Measurements from ENCODE around the gene OPCML. TPM values are rescaled to one million over a fixed set of nuclear protein-coding genes. Genes with fewer than 3 reads are reported as not detected.

The OPCML gene
- total and polyA plus RNA-seq, 2 experiments from 2014 or later = 1.2 to 4.4 TPM

DNA sequence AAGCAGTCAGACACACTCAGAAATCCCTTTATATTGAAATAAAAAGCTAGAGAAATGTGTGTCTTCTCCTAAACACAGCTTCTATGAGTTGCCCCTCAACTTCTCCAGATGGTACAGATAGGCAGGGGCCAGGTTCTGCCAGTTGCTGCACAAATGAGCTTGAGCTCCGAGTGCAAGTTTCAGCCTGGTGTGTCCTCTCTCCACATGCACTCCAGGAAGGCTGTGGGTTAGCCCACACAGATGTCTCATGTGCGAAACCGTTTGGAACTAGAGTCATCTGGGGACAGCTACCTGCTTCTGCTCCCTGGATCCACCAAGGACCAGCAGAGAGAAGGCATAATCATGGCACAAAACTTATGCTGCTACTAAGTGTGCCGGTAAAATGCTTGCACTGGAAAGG is 812.6 kb downstream of the OPCML start (continued):
- TF ChIP-seq, protein P1, sequence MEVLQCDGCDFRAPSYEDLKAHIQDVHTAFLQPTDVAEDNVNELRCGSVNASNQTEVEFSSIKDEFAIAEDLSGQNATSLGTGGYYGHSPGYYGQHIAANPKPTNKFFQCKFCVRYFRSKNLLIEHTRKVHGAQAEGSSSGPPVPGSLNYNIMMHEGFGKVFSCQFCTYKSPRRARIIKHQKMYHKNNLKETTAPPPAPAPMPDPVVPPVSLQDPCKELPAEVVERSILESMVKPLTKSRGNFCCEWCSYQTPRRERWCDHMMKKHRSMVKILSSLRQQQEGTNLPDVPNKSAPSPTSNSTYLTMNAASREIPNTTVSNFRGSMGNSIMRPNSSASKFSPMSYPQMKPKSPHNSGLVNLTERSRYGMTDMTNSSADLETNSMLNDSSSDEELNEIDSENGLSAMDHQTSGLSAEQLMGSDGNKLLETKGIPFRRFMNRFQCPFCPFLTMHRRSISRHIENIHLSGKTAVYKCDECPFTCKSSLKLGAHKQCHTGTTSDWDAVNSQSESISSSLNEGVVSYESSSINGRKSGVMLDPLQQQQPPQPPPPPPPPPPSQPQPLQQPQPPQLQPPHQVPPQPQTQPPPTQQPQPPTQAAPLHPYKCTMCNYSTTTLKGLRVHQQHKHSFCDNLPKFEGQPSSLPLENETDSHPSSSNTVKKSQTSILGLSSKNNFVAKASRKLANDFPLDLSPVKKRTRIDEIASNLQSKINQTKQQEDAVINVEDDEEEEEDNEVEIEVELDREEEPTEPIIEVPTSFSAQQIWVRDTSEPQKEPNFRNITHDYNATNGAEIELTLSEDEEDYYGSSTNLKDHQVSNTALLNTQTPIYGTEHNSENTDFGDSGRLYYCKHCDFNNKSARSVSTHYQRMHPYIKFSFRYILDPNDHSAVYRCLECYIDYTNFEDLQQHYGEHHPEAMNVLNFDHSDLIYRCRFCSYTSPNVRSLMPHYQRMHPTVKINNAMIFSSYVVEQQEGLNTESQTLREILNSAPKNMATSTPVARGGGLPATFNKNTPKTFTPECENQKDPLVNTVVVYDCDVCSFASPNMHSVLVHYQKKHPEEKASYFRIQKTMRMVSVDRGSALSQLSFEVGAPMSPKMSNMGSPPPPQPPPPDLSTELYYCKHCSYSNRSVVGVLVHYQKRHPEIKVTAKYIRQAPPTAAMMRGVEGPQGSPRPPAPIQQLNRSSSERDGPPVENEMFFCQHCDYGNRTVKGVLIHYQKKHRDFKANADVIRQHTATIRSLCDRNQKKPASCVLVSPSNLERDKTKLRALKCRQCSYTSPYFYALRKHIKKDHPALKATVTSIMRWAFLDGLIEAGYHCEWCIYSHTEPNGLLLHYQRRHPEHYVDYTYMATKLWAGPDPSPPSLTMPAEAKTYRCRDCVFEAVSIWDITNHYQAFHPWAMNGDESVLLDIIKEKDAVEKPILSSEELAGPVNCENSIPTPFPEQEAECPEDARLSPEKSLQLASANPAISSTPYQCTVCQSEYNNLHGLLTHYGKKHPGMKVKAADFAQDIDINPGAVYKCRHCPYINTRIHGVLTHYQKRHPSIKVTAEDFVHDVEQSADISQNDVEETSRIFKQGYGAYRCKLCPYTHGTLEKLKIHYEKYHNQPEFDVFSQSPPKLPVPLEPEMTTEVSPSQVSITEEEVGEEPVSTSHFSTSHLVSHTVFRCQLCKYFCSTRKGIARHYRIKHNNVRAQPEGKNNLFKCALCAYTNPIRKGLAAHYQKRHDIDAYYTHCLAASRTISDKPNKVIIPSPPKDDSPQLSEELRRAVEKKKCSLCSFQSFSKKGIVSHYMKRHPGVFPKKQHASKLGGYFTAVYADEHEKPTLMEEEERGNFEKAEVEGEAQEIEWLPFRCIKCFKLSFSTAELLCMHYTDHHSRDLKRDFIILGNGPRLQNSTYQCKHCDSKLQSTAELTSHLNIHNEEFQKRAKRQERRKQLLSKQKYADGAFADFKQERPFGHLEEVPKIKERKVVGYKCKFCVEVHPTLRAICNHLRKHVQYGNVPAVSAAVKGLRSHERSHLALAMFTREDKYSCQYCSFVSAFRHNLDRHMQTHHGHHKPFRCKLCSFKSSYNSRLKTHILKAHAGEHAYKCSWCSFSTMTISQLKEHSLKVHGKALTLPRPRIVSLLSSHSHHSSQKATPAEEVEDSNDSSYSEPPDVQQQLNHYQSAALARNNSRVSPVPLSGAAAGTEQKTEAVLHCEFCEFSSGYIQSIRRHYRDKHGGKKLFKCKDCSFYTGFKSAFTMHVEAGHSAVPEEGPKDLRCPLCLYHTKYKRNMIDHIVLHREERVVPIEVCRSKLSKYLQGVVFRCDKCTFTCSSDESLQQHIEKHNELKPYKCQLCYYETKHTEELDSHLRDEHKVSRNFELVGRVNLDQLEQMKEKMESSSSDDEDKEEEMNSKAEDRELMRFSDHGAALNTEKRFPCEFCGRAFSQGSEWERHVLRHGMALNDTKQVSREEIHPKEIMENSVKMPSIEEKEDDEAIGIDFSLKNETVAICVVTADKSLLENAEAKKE (CRISPR knock-in tag; IDR thresholded peaks at IDR 0.05) = no peak
- TF ChIP-seq, protein P2, sequence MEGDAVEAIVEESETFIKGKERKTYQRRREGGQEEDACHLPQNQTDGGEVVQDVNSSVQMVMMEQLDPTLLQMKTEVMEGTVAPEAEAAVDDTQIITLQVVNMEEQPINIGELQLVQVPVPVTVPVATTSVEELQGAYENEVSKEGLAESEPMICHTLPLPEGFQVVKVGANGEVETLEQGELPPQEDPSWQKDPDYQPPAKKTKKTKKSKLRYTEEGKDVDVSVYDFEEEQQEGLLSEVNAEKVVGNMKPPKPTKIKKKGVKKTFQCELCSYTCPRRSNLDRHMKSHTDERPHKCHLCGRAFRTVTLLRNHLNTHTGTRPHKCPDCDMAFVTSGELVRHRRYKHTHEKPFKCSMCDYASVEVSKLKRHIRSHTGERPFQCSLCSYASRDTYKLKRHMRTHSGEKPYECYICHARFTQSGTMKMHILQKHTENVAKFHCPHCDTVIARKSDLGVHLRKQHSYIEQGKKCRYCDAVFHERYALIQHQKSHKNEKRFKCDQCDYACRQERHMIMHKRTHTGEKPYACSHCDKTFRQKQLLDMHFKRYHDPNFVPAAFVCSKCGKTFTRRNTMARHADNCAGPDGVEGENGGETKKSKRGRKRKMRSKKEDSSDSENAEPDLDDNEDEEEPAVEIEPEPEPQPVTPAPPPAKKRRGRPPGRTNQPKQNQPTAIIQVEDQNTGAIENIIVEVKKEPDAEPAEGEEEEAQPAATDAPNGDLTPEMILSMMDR (conservative IDR thresholded peaks at IDR 0.05; ENCODE audit: low read depth in 2 of 2) = no peak
- TF ChIP-seq CREB1 (CRISPR knock-in tag; IDR thresholded peaks at IDR 0.05; ENCODE audit: low read depth) (no peak), JUNB (IDR thresholded peaks at IDR 0.05; ENCODE audit: unreplicated experiment) (no peak), POLR2AphosphoS5 (IDR thresholded peaks at IDR 0.05; ENCODE audit: low read depth) (no peak), EZH2phosphoT487 (IDR thresholded peaks at IDR 0.05; ENCODE audit: unreplicated experiment) (no peak), ZNF331 (CRISPR knock-in tag; IDR thresholded peaks at IDR 0.05; ENCODE audit: low read depth) (no peak), ZNF114 (CRISPR knock-in tag; IDR thresholded peaks at IDR 0.05) (no peak), NANOG (IDR thresholded peaks at IDR 0.05; ENCODE audit: borderline replicate concordance) (no peak)
- TF ChIP-seq, protein P3, sequence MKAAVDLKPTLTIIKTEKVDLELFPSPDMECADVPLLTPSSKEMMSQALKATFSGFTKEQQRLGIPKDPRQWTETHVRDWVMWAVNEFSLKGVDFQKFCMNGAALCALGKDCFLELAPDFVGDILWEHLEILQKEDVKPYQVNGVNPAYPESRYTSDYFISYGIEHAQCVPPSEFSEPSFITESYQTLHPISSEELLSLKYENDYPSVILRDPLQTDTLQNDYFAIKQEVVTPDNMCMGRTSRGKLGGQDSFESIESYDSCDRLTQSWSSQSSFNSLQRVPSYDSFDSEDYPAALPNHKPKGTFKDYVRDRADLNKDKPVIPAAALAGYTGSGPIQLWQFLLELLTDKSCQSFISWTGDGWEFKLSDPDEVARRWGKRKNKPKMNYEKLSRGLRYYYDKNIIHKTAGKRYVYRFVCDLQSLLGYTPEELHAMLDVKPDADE (IDR thresholded peaks at IDR 0.05) = no peak

All from GM23338 (cell line).